Measurements from ENCODE around the gene FGF21. TPM values are rescaled to one million over a fixed set of nuclear protein-coding genes. Genes with fewer than 3 reads are reported as not detected.
"Not testable (repeated sequence)": the region's sequence is repeated elsewhere in the genome, so short reads cannot be mapped to it uniquely, and the experiment has no call there.

The FGF21 gene
- total RNA-seq, 1 donor from 2014 or later: not detected

GRCh38 chr19:48760504-48761205 lies 5.3 kb downstream of the FGF21 start:
- Mint-ChIP-seq H3K4me1 (ENCODE audit: unreplicated experiment) (no peaks in the 10 kb centered on the region), H3K4me3 (no peak overlapping the region), H3K36me3 (no peaks in the 10 kb centered on the region), H3K27me3 (peaks cover 27% of the 10 kb centered on the region), H3K27ac (no peak overlapping the region), H3K9me3 (no peaks in the 10 kb centered on the region)
- no peak for TF ChIP-seq CTCF (conservative IDR thresholded peaks at IDR 0.05)
- no peak for DNase-seq (ENCODE audit: extremely low spot score, unreplicated experiment)

GRCh38 chr19:48765816-48766215 lies 10.5 kb downstream of the FGF21 start:
- peaks cover 35% of the 10 kb centered on the region for H3K27me3 Mint-ChIP-seq
- not testable (repeated sequence) for H3K27ac Mint-ChIP-seq; DNase-seq (ENCODE audit: extremely low spot score, unreplicated experiment); H3K4me3 Mint-ChIP-seq; H3K36me3 Mint-ChIP-seq; H3K9me3 Mint-ChIP-seq; H3K4me1 Mint-ChIP-seq (ENCODE audit: unreplicated experiment)

GRCh38 chr19:48768171-48768753 lies 12.9 kb downstream of the FGF21 start:
- not testable (repeated sequence) for H3K4me1 Mint-ChIP-seq (ENCODE audit: unreplicated experiment); DNase-seq (ENCODE audit: extremely low spot score, unreplicated experiment); H3K36me3 Mint-ChIP-seq; H3K9me3 Mint-ChIP-seq; H3K4me3 Mint-ChIP-seq
- H3K27me3 Mint-ChIP-seq: peaks cover 20% of the 10 kb centered on the region
- peak overlapping the region; percentile 39 for H3K27ac Mint-ChIP-seq

- peaks cover 20% of the 10 kb centered on the region for H3K27me3 Mint-ChIP-seq
- no peaks in the 10 kb centered on the region for H3K36me3 Mint-ChIP-seq
- peaks cover 8% of the 10 kb centered on the region for H3K4me1 Mint-ChIP-seq (ENCODE audit: unreplicated experiment)
- TF ChIP-seq CTCF (conservative IDR thresholded peaks at IDR 0.05): no peak
- no peak for DNase-seq (ENCODE audit: extremely low spot score, unreplicated experiment)
- H3K27ac Mint-ChIP-seq: peak overlapping the region; percentile 94
- H3K9me3 Mint-ChIP-seq: no peaks in the 10 kb centered on the region
- no peak overlapping the region for H3K4me3 Mint-ChIP-seq
Measured at GRCh38 chr19:48768994-48769713, 13.8 kb downstream of the FGF21 start.

- TF ChIP-seq CTCF (conservative IDR thresholded peaks at IDR 0.05): no peak
- no peaks in the 10 kb centered on the region for H3K9me3 Mint-ChIP-seq
- no peak overlapping the region for H3K4me3 Mint-ChIP-seq
- H3K4me1 Mint-ChIP-seq (ENCODE audit: unreplicated experiment): peaks cover 8% of the 10 kb centered on the region
- H3K27ac Mint-ChIP-seq: peak overlapping the region; percentile 94
- peaks cover 17% of the 10 kb centered on the region for H3K27me3 Mint-ChIP-seq
- no peaks in the 10 kb centered on the region for H3K36me3 Mint-ChIP-seq
- DNase-seq (ENCODE audit: extremely low spot score, unreplicated experiment): no peak
Measured at GRCh38 chr19:48770266-48770665, 14.9 kb downstream of the FGF21 start.

GRCh38 chr19:48770734-48771472 lies 15.6 kb downstream of the FGF21 start:
- Mint-ChIP-seq H3K27me3 (peaks cover 12% of the 10 kb centered on the region), H3K9me3 (no peaks in the 10 kb centered on the region), H3K36me3 (no peaks in the 10 kb centered on the region), H3K27ac (peak overlapping the region; percentile 94), H3K4me1 (ENCODE audit: unreplicated experiment) (peaks cover 8% of the 10 kb centered on the region), H3K4me3 (peak overlapping the region; percentile 39)
- TF ChIP-seq CTCF (conservative IDR thresholded peaks at IDR 0.05): no peak
- DNase-seq (ENCODE audit: extremely low spot score, unreplicated experiment): no peak
